HepG2 (cell line): ENCODE measurements around the gene TPRKB. TPM values are rescaled to one million over a fixed set of nuclear protein-coding genes. Genes with fewer than 3 reads are reported as not detected.

Experiments
- AGO1 ChIP-seq: fragments of 200-400 bp; formaldehyde crosslinking; IDR thresholded peaks from 2 replicates; pipeline ENCODE4 v1.6.1; 2017; ENCODE audit warnings: mild to moderate bottlenecking, low read depth, low read length, moderate library complexity; ENCODE audit not compliant: poor library complexity, severe bottlenecking
- AKAP8 ChIP-seq: sonication (generic); formaldehyde crosslinking; IDR thresholded peaks from 2 replicates; pipeline ENCODE4 v1.5.1; 2020; ENCODE audit warnings: mild to moderate bottlenecking, missing genetic modification reagents
- ARNT ChIP-seq: fragments of 450-650 bp; IDR thresholded peaks from 2 replicates; pipeline ENCODE4 v1.6.1; 2017
- CEBPB ChIP-seq: IDR thresholded peaks from 2 replicates; pipeline ENCODE4 v1.6.1; 2011; ENCODE audit warnings: low read depth, low read length, improper control_type of control experiment, borderline replicate concordance
- GATAD1 ChIP-seq: IDR thresholded peaks from 2 replicates; pipeline ENCODE4 v1.6.1; 2016; ENCODE audit warnings: missing genetic modification reagents, missing compliant biosample characterization
- HDAC1 ChIP-seq: sonication (generic); formaldehyde crosslinking; IDR thresholded peaks from 2 replicates; pipeline ENCODE4 v1.5.1; 2020; ENCODE audit warnings: mild to moderate bottlenecking, missing genetic modification reagents
- HNRNPLL ChIP-seq: fragments of 200-400 bp; formaldehyde crosslinking; IDR thresholded peaks from 2 replicates; pipeline ENCODE4 v1.6.1; 2017; ENCODE audit warnings: mild to moderate bottlenecking, low read depth, low read length; ENCODE audit not compliant: poor library complexity, severe bottlenecking
- HNRNPUL1 ChIP-seq: fragments of 200-400 bp; formaldehyde crosslinking; IDR thresholded peaks from 2 replicates; pipeline ENCODE4 v1.6.1; 2017; ENCODE audit warnings: low read depth, mild to moderate bottlenecking, low read length, moderate library complexity
- NFE2L1 ChIP-seq: sonication (generic); formaldehyde crosslinking; IDR thresholded peaks from 2 replicates; pipeline ENCODE4 v1.4.0; 2020; ENCODE audit warnings: missing genetic modification reagents, mild to moderate bottlenecking, borderline replicate concordance
- RBAK ChIP-seq: sonication (generic); formaldehyde crosslinking; IDR thresholded peaks from 2 replicates; pipeline ENCODE4 v1.5.1; 2020; ENCODE audit warnings: mild to moderate bottlenecking, missing genetic modification reagents
- SIX1 ChIP-seq: sonication (generic); formaldehyde crosslinking; IDR thresholded peaks from 2 replicates; pipeline ENCODE4 v1.4.0; 2020; ENCODE audit warnings: missing genetic modification reagents, borderline replicate concordance
- ZMYM3 ChIP-seq: sonication (generic); formaldehyde crosslinking; IDR thresholded peaks from 2 replicates; pipeline ENCODE4 v1.5.1; 2020; ENCODE audit warnings: mild to moderate bottlenecking, missing genetic modification reagents
- ZNF232 ChIP-seq: sonication (generic); formaldehyde crosslinking; IDR thresholded peaks from 2 replicates; pipeline ENCODE4 v1.4.0; 2020; ENCODE audit warnings: missing genetic modification reagents, borderline replicate concordance
- ZNF274 ChIP-seq: sonication (generic); formaldehyde crosslinking; IDR thresholded peaks from 2 replicates; pipeline ENCODE4 v1.5.1; 2020; ENCODE audit warnings: mild to moderate bottlenecking, missing genetic modification reagents
- ZNF44 ChIP-seq: sonication (generic); formaldehyde crosslinking; IDR thresholded peaks from 2 replicates; pipeline ENCODE4 v1.5.1; 2020; ENCODE audit warnings: mild to moderate bottlenecking, missing genetic modification reagents
- ZNF746 ChIP-seq: sonication (generic); formaldehyde crosslinking; IDR thresholded peaks from 2 replicates; pipeline ENCODE4 v1.8.0; 2022; ENCODE audit warnings: mild to moderate bottlenecking, missing genetic modification reagents
- polyA plus RNA-seq, 8 experiments: library from polyadenylated mRNA; depleted of rRNA in 3 of 8; stranded (reverse) in 7 of 8; unstranded in 1 of 8; fragments of >200 nt; fragmentation: Illumina TruSeq in 4 of 8; extraction: Trizol in 4 of 8; gene quantifications; 2 replicates each; pipeline versions ENCODE4 v1.2.1 to v1.2.3, GENCODE V29; 2011 to 2016; ENCODE audit warnings: low read depth in 4 of 8, missing spikeins in 1 of 8, mixed read lengths in 1 of 8; ENCODE audit not compliant: insufficient read depth in 1 of 8
- total RNA-seq, 5 experiments: library from RNA; depleted of rRNA; stranded (reverse); fragments of >200 nt; fragmentation: Illumina TruSeq; extraction: Trizol; gene quantifications; 2 replicates each; pipeline ENCODE4 v1.2.3, GENCODE V29; 2016; ENCODE audit warnings: low read depth in 1 of 5
- TF ChIP-seq, protein P1 (sequence below): IDR thresholded peaks from 2 replicates; pipeline ENCODE4 v1.6.1; 2016
- TF ChIP-seq, protein P2 (sequence below): sonication (generic); formaldehyde crosslinking; IDR thresholded peaks from 2 replicates; pipeline ENCODE4 v1.4.0; 2020; ENCODE audit warnings: missing genetic modification reagents
- TF ChIP-seq, protein P3 (sequence below): sonication (generic); formaldehyde crosslinking; conservative IDR thresholded peaks from 2 replicates; pipeline ENCODE4 v1.8.0; 2022; ENCODE audit warnings: missing genetic modification reagents
- TF ChIP-seq, protein P4 (sequence below): sonication (generic); formaldehyde crosslinking; IDR thresholded peaks from 2 replicates; pipeline ENCODE4 v1.4.0; 2020; ENCODE audit warnings: missing genetic modification reagents, borderline replicate concordance
- TF ChIP-seq, protein P5 (sequence below): sonication (generic); formaldehyde crosslinking; IDR thresholded peaks from 2 replicates; pipeline ENCODE4 v1.5.0; 2020; ENCODE audit warnings: mild to moderate bottlenecking, missing genetic modification reagents

TPRKB gene
- total and polyA plus RNA-seq, 2 of the 13 experiments (the other 11 are each of a cell fraction or from before 2014, with no cell fraction given) = 32.0 to 58.0 TPM

DNA sequence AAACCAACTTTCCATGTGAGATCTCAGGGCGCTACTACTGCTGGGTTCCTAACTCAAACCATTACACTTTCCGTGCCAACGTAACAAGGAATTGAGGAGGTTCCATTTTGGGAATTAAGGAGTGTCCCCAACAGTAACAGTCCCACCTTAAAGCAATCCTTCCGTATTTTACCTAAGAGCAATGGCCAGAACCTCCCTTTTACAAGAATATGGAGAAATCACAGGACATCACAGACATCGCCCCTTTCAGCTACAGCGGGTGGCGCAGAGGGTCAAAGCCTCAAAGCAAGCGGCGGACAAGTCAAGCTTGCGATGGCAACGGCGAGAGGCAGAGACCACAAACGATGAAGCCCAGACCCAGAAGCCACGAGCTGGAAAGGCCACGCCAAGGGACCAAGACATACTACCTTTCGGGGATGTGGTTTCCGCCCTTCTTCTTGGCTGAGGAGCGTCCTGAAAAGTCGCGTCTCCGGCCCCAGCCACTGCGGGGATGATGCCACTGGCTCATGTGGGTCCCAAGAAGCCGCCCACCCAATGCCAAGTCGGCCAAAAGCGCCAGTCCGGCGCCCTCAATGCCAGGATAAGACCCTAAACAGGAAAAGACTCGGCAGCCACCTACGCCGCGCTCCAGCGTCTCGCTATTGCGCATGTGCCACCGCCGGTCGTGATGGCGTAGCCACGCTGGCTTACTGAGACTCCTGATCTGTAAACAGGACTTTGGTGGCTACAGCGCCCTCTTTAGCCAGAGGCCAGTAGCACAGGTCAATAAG lies 42.5 kb upstream of the TPRKB start, which contains the start of gene DUSP11 (continued):
- TF ChIP-seq HNRNPUL1 (no peak), ZMYM3 (CRISPR knock-in tag) (peak; percentile 58; the same call in 1 of the 2 replicates), RBAK (0 out of 2 replicates have a peak, but pooled peaks have one; percentile 27), ZNF232 (CRISPR knock-in tag) (peak; percentile 51; the same call in 1 of the 2 replicates), SIX1 (CRISPR knock-in tag) (peak; percentile 27; the same call in 1 of the 2 replicates), NFE2L1 (CRISPR knock-in tag) (peak; percentile 71; the same call in 1 of the 2 replicates), ZNF274 (peak; percentile 96), HNRNPLL (peak; percentile 75), CEBPB (no peak), ARNT (no peak), HDAC1 (CRISPR knock-in tag) (peak; percentile 81), AKAP8 (CRISPR knock-in tag) (0 out of 2 replicates have a peak, but pooled peaks have one; percentile 66), ZNF746 (CRISPR knock-in tag) (no peak), AGO1 (peak; percentile 47), GATAD1 (peak; percentile 88), ZNF44 (CRISPR knock-in tag) (peak; percentile 31; the same call in 1 of the 2 replicates)
- TF ChIP-seq, protein P1, sequence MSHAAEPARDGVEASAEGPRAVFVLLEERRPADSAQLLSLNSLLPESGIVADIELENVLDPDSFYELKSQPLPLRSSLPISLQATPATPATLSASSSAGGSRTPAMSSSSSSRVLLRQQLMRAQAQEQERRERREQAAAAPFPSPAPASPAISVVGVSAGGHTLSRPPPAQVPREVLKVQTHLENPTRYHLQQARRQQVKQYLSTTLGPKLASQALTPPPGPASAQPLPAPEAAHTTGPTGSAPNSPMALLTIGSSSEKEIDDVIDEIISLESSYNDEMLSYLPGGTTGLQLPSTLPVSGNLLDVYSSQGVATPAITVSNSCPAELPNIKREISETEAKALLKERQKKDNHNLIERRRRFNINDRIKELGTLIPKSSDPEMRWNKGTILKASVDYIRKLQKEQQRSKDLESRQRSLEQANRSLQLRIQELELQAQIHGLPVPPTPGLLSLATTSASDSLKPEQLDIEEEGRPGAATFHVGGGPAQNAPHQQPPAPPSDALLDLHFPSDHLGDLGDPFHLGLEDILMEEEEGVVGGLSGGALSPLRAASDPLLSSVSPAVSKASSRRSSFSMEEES (CRISPR knock-in tag) = peak; percentile 58; the same call in 1 of the 2 replicates
- TF ChIP-seq, protein P2, sequence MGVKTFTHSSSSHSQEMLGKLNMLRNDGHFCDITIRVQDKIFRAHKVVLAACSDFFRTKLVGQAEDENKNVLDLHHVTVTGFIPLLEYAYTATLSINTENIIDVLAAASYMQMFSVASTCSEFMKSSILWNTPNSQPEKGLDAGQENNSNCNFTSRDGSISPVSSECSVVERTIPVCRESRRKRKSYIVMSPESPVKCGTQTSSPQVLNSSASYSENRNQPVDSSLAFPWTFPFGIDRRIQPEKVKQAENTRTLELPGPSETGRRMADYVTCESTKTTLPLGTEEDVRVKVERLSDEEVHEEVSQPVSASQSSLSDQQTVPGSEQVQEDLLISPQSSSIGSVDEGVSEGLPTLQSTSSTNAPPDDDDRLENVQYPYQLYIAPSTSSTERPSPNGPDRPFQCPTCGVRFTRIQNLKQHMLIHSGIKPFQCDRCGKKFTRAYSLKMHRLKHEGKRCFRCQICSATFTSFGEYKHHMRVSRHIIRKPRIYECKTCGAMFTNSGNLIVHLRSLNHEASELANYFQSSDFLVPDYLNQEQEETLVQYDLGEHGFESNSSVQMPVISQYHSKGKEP (CRISPR knock-in tag) = 0 out of 2 replicates have a peak, but pooled peaks have one; percentile 25
- TF ChIP-seq, protein P3, sequence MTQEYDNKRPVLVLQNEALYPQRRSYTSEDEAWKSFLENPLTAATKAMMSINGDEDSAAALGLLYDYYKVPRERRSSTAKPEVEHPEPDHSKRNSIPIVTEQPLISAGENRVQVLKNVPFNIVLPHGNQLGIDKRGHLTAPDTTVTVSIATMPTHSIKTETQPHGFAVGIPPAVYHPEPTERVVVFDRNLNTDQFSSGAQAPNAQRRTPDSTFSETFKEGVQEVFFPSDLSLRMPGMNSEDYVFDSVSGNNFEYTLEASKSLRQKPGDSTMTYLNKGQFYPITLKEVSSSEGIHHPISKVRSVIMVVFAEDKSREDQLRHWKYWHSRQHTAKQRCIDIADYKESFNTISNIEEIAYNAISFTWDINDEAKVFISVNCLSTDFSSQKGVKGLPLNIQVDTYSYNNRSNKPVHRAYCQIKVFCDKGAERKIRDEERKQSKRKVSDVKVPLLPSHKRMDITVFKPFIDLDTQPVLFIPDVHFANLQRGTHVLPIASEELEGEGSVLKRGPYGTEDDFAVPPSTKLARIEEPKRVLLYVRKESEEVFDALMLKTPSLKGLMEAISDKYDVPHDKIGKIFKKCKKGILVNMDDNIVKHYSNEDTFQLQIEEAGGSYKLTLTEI = no peak
- TF ChIP-seq, protein P4, sequence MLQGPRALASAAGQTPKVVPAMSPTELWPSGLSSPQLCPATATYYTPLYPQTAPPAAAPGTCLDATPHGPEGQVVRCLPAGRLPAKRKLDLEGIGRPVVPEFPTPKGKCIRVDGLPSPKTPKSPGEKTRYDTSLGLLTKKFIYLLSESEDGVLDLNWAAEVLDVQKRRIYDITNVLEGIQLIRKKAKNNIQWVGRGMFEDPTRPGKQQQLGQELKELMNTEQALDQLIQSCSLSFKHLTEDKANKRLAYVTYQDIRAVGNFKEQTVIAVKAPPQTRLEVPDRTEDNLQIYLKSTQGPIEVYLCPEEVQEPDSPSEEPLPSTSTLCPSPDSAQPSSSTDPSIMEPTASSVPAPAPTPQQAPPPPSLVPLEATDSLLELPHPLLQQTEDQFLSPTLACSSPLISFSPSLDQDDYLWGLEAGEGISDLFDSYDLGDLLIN (CRISPR knock-in tag) = 0 out of 2 replicates have a peak, but pooled peaks have one; percentile 62
- TF ChIP-seq, protein P5, sequence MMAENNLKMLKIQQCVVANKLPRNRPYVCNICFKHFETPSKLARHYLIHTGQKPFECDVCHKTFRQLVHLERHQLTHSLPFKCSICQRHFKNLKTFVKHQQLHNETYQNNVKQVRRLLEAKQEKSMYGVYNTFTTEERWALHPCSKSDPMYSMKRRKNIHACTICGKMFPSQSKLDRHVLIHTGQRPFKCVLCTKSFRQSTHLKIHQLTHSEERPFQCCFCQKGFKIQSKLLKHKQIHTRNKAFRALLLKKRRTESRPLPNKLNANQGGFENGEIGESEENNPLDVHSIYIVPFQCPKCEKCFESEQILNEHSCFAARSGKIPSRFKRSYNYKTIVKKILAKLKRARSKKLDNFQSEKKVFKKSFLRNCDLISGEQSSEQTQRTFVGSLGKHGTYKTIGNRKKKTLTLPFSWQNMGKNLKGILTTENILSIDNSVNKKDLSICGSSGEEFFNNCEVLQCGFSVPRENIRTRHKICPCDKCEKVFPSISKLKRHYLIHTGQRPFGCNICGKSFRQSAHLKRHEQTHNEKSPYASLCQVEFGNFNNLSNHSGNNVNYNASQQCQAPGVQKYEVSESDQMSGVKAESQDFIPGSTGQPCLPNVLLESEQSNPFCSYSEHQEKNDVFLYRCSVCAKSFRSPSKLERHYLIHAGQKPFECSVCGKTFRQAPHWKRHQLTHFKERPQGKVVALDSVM = peak; percentile 61
